ENCODE measurements around the gene TOX3. TPM values are rescaled to one million over a fixed set of nuclear protein-coding genes. Genes with fewer than 3 reads are reported as not detected.
A peak's percentile ranks its signal among the peaks of the same experiment; 100 is the strongest.

TOX3 gene
- total and polyA plus RNA-seq, 2 of the 13 experiments (the other 11 are each of a cell fraction or from before 2014, with no cell fraction given), result 14.5 to 98.6 TPM

DNA sequence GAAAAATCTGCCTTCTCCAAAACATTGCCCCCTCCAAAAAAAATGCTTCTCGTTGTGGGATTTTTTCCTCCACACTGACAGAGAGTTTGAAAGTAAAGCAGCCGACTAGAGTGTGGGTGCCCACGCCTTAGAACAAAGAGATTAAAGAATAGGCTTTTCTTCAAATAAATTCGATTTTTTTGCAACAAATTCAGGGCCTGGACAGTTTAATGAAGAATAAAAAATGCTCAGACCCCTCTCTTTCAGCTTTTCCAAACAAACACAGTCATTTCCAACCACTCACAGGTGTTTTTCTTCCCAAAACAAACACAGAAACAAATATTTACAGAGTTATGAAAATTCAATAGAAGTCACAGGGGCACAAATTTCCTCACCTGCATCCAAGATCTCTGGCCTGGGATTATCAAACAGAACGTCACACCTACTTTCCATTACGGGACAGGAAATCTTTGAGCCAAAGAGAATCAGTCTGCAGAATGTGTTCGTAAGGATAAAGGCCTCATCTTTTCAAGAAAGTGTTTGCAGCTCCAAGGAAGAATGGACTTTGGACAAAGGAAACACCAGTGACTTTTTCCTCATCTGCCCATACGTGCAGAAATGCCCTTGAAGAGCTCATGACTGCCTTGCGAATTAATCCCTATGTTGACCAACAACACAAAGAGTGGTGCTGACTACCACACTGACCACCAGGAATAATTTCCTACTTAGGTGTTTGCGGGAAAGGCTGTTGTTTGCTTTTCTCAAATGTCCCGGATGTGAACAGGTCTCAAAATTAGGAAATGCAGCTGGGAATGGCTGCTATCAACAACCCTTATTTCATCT lies 31.3 kb upstream of the TOX3 start (continued):
- TF ChIP-seq, protein P1, sequence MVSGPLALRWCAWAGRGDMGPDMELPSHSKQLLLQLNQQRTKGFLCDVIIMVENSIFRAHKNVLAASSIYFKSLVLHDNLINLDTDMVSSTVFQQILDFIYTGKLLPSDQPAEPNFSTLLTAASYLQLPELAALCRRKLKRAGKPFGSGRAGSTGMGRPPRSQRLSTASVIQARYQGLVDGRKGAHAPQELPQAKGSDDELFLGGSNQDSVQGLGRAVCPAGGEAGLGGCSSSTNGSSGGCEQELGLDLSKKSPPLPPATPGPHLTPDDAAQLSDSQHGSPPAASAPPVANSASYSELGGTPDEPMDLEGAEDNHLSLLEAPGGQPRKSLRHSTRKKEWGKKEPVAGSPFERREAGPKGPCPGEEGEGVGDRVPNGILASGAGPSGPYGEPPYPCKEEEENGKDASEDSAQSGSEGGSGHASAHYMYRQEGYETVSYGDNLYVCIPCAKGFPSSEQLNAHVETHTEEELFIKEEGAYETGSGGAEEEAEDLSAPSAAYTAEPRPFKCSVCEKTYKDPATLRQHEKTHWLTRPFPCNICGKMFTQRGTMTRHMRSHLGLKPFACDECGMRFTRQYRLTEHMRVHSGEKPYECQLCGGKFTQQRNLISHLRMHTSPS (CRISPR knock-in tag; IDR thresholded peaks at IDR 0.05; ENCODE audit: low read depth), result peak; percentile 21
- TF ChIP-seq KLF9 (CRISPR knock-in tag; IDR thresholded peaks at IDR 0.05; ENCODE audit: low read depth) (no peak), TP53 (CRISPR knock-in tag; conservative IDR thresholded peaks at IDR 0.05) (no peak), ZNF562 (CRISPR knock-in tag; IDR thresholded peaks at IDR 0.05; ENCODE audit: borderline replicate concordance) (no peak), ZNF296 (CRISPR knock-in tag; conservative IDR thresholded peaks at IDR 0.05) (no peak), ARNT2 (CRISPR knock-in tag; IDR thresholded peaks at IDR 0.05; ENCODE audit: low read depth) (0 out of 2 replicates have a peak, but pooled peaks have one; percentile 28), AKNA (CRISPR knock-in tag; IDR thresholded peaks at IDR 0.05; ENCODE audit: borderline replicate concordance) (no peak), ZNF563 (CRISPR knock-in tag; IDR thresholded peaks at IDR 0.05) (no peak), ONECUT2 (CRISPR knock-in tag; IDR thresholded peaks at IDR 0.05) (peak; percentile 41), RBM22 (optimal IDR thresholded peaks at IDR 0.05; ENCODE audit: low read length) (no peak), GRHL1 (CRISPR knock-in tag; conservative IDR thresholded peaks at IDR 0.05) (no peak), ZNF556 (CRISPR knock-in tag; IDR thresholded peaks at IDR 0.05; ENCODE audit: borderline replicate concordance) (no peak), SP2 (CRISPR knock-in tag; IDR thresholded peaks at IDR 0.05) (no peak), CHCHD3 (CRISPR knock-in tag; IDR thresholded peaks at IDR 0.05) (no peak), ZZZ3 (CRISPR knock-in tag; IDR thresholded peaks at IDR 0.05; ENCODE audit: borderline replicate concordance) (no peak), MAZ (IDR thresholded peaks at IDR 0.05; ENCODE audit: borderline replicate concordance, low read depth, low read length) (no peak), MAZ (CRISPR knock-in tag; IDR thresholded peaks at IDR 0.05; ENCODE audit: low read depth) (no peak; the same call in 1 of the 2 replicates), HNRNPUL1 (IDR thresholded peaks at IDR 0.05; ENCODE audit: low read depth, low read length) (no peak), ZNF557 (CRISPR knock-in tag; IDR thresholded peaks at IDR 0.05) (no peak)
- TF ChIP-seq, protein P2, sequence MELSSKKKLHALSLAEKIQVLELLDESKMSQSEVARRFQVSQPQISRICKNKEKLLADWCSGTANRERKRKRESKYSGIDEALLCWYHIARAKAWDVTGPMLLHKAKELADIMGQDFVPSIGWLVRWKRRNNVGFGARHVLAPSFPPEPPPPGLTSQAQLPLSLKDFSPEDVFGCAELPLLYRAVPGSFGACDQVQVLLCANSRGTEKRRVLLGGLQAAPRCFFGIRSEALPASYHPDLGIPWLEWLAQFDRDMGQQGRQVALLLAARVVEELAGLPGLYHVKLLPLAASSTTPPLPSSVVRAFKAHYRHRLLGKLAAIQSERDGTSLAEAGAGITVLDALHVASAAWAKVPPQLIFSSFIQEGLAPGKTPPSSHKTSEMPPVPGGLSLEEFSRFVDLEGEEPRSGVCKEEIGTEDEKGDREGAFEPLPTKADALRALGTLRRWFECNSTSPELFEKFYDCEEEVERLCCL (CRISPR knock-in tag; IDR thresholded peaks at IDR 0.05; ENCODE audit: borderline replicate concordance), result no peak
